GM23248 (cell line): ENCODE results near the gene SIX5.

Source experiments
- EZH2 ChIP-seq: fragments of 200-600 bp; sonication (generic); IDR thresholded peaks from 2 replicates; pipeline ENCODE4 v1.6.1; 2018; ENCODE audit warnings: antibody characterized with exemption, mild to moderate bottlenecking; ENCODE audit not compliant: insufficient read depth, poor library complexity, severe bottlenecking
- EZH2phosphoT487 ChIP-seq: fragments of 200-600 bp; sonication (generic); IDR thresholded peaks from 2 replicates; pipeline ENCODE4 v1.6.1; 2018; ENCODE audit warnings: antibody characterized with exemption, moderate library complexity, mild to moderate bottlenecking, low read depth; ENCODE audit not compliant: insufficient read depth

DNA sequence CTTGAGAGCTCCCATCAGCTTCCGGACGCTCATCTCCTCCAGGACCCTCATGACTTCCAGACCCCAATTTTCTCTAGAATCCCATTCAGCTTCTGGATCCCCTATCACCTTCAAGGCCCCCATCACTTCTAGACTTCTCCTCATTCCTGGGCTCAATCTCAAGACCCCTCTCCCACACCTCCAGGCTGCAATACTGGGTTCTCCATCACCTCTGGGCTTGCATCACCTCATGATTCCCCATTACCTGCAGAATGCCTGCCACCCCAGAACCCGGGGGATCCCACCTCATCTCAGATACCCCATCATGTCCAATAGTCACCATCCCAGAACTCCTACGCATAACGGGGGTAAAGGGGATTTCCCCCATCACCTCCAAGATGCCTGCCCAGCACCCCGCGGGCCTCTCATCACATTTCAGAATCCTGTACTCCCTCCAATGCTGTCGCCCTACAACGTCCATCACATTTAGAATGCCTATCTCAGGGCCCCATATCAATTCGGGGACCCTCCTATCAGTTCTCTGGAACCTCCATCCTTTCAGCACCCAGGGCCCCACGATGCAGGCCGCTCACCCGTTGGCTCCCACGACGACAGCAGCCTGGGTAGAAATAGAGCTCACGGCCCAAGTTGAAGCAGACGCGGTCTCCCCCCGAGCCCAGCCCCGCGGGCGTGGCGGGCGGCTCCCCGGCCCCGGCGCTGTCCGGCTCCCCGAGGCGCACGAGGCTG is 22.9 kb upstream of the SIX5 start:
- TF ChIP-seq EZH2 (no peak), EZH2phosphoT487 (no peak)
